HG02588 (cell line): ENCODE measurements around the gene TIGD2.
"Not testable (repeated sequence)": the region's sequence is repeated elsewhere in the genome, so short reads cannot be mapped to it uniquely, and the experiment has no call there.

Source experiments
- ATAC-seq: cut with Tn5 transposase; IDR thresholded peaks from one replicate; pipeline ENCODE4 v1.9.1; 2021; ENCODE audit warnings: mild to moderate bottlenecking, moderate library complexity; ENCODE audit not compliant: unreplicated experiment

Gene TIGD2

DNA sequence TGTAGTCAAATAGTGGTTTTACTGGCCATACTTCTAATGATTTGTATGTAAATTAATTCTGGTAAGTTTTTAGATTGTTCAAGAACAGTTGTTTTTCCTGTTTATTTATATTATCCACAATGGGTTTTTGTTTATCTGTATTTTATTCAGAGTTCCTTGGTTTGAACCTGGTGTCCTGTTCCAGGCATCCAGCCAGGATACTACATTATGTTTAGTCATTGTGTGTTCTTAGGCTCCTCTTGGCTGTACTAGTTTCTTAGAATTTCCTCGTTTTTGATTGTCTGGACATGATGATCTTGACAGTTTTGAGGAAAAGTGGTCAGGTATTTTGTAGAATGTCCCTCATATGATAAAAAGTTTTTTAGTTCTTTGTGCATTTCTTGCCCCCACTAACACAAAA is 7.8 kb downstream of the TIGD2 start:
- ATAC-seq = no peak

GRCh38 chr4:89119836-89120235 is 8.5 kb downstream of the TIGD2 start:
- no peak for ATAC-seq

- ATAC-seq = no peak
These were observed 10.2 kb downstream of the TIGD2 start for GRCh38 chr4:89121387-89122068.

DNA sequence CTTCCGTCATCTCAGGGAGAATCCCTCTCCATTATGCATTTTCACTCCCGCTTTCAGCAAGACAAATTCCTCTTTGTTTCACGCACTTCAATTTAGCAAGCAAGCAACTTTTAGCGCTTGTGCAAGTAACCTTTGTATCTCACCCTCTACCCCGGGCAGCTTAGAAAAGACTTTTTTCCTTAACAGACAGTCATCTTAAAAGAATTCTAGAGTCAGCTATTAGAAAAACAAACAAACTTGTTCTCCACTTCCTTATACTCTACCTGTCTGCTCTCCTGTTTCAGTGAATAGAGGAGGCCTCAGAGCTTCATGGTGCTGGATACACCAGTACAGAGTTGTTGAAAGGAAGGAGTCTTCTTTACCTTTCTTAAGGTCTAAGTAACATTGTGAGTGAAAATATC is 12.1 kb downstream of the TIGD2 start:
- ATAC-seq = no peak

DNA sequence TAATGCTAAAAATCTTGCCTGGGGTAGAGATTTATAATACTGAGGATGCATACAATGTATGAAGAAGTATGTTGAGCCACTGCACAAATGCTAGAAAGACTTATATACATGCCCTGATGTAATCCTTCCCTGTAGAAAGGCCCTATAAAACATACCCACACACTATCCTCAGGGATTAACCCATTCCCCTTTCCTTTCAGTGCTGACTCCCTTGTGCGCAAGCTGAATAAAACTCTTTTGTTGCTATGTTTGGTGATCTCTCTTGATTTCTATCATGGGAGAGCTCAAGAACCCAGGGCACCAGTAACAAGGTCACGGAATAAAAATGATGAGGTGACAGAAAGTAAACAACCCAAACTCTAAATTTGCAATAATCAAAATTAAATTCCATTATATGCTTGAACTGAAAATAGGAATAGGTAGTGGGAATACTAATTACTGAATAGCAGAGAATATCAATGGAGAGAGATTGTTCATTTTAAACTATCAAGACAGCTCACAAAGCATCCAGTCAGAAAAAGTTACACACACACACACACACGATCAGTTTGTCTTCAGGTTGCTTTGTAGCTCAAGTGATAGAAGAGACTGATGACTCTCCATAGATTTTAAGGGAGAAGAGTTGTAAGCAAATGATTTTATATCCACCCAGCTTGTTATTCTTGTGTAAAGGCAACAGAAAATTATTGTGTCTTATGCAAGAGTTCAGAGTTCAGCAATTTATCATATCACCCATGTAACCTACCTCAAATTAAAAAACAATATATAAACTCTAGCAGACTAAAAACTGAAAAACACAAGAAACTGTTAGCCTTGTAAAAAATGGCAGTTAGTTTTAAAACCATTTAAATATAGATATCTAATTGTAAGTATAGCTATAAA is 14.8 kb downstream of the TIGD2 start:
- ATAC-seq = no peak

DNA sequence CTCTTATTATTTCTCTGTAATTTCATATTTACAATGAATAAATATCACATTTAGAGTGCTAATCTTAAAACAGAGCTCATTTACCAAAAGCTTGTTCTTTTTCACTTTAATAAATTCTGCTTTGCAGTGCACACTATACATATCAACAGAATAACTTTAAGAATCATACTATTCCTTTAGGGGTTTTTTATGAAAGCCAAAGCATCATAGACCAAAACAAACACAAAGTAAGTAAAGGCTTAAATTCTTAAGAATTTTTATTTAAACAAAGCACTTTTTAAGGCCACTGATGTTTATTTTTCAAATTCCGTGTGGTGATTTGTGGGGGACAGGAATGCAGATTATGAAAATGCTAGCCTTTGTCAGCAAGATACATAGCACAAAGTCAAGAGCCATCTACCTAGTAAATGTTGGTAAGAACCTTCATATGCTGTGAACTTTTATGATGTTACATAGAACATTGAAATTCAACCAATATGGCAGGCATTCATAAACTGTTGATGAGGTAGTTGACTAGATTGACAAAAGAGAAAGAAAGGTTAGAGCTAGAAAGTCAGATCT is 17.8 kb downstream of the TIGD2 start:
- ATAC-seq = no peak

DNA sequence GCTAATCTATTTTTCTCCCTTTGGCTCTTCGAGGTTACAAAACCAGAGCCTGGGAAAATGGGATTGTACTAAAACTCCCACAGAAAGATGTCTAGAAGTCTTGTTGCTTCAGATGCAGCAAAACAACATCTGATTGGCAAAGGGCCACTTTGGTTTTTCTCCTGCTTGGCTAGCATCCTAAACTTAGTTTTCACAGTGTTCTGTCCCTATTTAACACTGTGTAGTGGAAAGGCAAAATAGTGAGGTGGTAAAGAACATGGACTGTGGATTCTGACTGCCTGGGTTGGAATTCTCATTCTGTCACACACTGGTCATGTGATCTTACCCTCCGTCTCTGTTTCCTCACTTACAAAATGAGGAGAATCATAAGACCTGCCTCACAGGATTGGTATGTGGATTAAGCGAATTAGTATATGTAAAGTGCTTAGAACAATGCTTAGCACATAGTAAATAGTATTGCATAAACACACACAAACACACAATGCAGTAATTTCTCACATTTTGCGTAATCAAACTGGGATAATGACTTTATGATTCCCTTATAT is 23.5 kb downstream of the TIGD2 start:
- no peak for ATAC-seq

- no peak for ATAC-seq
These were observed 25.2 kb downstream of the TIGD2 start for GRCh38 chr4:89136525-89136924.

GRCh38 chr4:89137231-89137630 is 25.9 kb downstream of the TIGD2 start:
- no peak for ATAC-seq

- ATAC-seq = no peak
These were observed 26.4 kb downstream of the TIGD2 start for GRCh38 chr4:89137695-89138094.

DNA sequence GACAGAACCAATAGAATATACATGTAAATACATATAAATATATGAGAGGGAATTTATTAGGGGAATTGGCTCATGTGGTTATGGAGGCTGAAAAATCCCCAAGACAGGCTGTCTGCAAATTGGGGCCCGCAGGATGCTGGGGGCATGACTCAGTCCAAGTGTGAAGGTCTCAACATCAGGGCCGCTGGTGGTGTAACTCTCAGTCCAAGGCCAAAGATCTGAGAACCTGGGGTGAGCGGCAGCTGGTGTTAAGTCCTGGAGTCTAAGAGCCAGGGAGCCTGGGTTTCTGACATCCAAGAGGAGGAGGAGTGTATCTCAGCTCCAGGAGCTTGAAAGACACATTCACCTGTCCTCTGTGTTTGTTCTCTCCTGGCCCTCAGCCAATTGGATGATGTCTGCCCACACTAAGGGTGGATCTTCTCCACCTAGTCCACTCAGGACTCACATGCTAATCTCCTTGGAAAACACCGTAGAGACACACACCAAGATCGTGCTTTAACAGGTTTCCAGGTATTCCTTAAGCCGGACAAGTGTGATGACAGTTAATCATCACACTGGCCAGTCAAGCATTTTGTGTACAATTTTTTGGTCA is 28.9 kb downstream of the TIGD2 start:
- no peak for ATAC-seq

DNA sequence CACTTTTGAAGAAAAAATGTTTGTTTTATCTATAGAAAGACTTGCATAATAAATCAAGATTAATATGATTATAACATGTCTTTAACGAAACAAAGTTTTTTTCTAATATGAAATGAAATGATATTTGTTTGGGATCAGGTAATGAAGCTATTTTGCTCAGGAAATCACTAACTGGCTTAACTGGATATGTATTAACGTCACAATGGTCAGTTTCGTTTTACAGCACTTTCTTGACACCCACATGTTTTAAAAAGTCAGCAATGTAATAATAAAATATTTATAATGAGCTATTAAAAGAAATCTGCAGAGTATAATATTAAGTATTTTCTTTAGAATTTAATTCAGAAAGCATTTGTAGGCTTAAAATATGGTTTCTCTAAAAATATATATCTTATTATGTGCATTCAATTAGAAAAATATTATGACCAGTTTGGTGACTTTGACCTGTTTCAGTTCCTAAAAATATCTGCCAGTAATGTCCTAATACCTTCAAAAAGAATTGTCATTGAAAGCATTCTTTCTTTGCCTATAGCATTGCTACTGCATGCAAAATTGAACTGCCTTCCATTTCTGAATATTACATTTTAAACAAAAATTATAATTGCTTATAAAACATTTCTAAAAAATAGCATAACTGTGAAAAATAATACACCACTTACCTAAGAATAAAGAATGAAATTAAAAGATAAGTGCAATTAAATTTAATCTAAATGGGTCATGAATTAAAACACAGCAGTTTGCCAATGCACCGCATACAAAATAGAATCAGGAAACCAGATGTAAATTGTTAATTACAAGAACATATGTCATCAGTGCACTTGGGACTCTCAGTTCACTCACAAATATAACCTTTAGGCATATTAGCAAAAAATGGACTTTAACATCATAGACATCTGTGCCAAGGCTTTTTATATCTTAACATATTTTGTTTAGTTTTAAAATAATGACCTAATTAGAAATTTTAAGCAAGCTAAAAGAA is 31.6 kb downstream of the TIGD2 start:
- peak; percentile 80 for ATAC-seq

DNA sequence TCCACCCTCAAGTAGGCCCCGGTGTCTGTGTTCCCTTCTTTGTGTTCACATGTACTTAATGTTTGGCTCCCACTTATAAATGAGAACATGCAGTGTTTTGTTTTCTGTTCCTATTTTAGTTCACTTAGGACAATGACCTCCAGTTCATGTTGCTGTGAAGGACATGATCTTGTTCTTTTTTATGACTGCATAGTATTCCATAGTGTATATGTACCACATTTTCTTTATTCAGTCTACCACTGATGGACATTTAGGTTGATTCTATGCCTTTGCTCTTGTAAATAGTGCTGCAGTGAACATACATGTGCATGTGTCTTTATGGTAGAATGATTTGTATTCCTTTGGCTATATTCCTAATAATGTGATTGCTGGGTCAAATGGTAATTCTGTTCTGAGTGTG is 33.3 kb downstream of the TIGD2 start:
- ATAC-seq = not testable (repeated sequence)

DNA sequence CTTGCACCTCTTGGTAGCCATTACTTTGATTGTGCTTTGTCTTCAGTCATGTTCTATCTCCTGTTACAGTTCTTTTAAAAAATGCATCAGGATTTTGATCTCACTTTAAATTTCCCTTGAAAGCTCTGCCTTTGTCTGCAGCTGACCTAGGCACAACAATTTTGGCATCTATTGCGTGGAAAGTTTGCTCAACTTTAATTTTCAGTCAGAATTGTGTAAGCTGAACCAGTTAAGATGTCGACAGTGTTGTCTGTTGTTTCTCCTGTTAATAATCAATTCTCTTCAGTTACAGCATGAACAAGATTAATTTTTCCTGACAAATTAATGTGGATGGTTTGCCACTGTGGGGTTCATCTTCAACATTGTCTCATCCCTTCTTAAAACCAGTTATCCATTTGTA is 34.9 kb downstream of the TIGD2 start:
- ATAC-seq = no peak

DNA sequence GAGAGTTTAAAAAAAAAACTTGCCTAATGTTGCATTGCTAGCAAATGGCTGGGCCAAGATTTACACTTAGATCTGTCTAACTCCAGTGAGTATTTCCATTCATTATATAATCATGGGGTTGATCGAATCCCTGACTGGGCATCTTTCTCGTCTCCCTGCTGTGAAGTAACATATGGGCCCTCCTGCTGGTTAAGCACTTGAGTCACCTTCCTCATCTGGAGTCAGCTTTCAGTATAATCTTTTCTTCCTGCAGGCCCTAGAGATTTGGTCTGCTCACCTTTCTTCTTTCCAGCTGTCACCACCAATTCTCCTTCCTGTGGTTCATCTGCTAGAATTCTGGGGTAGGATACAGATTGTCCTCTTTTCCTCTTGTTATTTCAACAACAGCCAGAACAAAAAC is 41.6 kb downstream of the TIGD2 start:
- no peak for ATAC-seq

DNA sequence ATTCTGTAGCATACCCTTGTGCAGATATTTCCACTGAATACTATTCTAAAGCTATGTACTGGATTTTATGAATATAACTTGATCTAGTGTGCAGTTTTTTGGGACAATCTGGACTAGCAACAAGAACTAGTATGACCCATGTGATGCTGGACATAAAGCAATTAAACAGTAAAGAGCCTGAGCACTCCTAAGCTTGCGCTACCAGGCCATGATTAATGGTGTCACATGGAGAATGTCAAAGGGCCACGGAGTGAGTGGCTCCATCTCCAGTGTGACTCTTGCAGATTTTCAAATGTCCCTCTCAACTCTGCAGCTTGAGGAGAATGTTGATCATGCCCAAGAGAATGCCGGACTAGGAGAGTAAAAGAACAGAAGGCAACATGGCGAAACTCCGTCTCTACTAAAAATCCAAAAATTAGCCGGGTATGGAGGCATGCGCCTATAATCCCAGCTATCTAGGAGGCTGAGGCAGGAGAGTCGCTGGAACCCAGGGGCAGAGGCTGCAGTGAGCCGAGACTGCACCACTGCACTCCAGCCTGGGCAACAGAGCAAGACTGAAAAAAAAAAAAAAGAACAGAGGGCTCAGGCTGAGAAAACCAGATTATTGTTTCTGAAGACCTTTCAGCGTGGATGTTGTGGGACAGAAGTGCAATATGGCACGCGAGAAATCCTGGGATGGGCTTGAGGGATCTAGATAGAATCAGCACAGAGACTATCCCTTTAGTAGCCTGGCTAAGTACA is 45.0 kb downstream of the TIGD2 start:
- no peak for ATAC-seq

DNA sequence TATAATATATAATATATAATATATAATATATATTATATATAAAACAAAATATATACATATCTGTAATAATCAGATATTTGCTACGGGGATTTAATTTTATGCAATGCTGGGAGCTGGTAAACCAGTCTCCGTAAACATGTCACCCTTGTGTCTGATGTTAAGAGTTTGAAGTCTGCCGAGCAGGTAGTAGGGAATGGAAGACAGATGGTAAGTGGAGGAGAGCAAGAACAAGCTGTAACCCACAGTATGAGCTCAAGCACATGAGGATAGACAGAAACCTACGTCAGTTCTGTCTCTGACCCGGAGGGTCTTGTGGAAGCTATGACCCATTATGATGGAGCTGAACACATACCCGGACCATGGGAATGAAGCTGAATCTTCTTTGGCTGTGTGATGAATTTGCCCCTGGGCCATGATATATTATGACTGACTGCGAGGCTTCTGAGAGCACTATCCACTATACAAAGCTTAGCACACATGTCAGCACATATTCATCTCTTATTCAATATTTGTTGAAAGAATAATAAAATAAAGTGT is 46.2 kb downstream of the TIGD2 start:
- ATAC-seq = no peak

DNA sequence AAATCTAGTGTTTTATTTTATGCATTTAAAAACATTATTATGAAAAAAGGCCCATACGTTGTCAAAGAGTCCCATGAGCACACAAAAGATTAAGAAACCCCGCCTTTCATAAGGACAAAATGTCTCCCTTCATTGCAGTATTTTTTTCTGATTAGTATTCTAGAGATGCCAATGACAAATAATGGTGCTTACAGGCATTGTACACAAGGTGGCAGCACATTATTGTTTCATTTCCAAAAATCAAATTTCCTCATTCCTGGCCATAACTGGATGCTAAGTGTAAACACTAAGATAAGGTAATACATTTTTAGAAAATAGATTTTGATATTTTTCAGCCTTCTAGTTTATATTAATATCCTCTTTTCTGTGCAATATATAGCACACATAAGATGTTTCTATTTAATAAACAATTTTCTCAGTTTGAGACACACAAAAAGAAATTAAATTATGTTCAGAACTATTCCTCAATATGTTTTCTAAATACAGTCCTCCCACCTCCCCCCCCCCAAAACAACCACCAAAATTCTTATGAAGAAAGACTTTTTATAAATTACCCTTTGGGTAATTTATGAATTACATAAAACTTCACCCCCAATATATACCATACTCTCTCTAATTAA is 47.7 kb downstream of the TIGD2 start:
- no peak for ATAC-seq

DNA sequence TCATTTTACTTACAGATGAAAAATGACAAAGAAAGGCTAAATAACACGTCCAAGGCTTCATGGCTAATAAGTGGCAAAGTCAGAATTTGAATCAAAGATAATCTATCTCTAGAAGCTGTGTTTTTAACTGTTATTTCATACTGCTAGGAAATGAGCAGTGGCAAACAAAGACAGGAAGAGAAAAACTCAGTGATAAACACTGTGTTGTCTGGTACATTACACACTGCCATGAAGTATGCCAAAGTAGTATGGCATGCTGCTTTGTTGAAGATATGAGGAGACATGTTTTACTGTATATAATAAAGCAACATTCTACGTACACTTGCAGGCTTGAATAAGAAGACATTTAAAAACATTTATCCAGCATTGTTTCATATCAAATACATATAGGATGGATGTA is 49.5 kb downstream of the TIGD2 start:
- no peak for ATAC-seq
